Neural progenitor cell (in vitro differentiated cells): Measurements from ENCODE around the gene SPTLC1. TPM values are rescaled to one million over a fixed set of nuclear protein-coding genes. Genes with fewer than 3 reads are reported as not detected.
"Not testable (repeated sequence)": the region's sequence is repeated elsewhere in the genome, so short reads cannot be mapped to it uniquely, and the experiment has no call there.

Source experiments
- DNase-seq: peaks from one replicate; pipeline ENCODE4 v3.0.0-alpha.2; 2016; ENCODE audit warnings: low spot score
- H2AFZ ChIP-seq: fragments of 200-600 bp; sonication (generic); replicated peaks from 2 replicates; pipeline ENCODE4 v1.6.1; 2016; ENCODE audit warnings: antibody characterized with exemption
- H3F3A ChIP-seq: fragments of 200-600 bp; sonication (generic); 2 replicates; pipeline ENCODE4 v1.6.1; 2016; ENCODE audit warnings: antibody characterized with exemption, low read depth
- H3K27ac ChIP-seq: fragments of 200-600 bp; sonication (generic); 2 replicates; pipeline ENCODE4 v1.5.1; 2016; ENCODE audit warnings: mild to moderate bottlenecking
- H3K27me3 ChIP-seq: fragments of 200-600 bp; sonication (generic); 2 replicates; pipeline ENCODE4 v1.6.1; 2016; ENCODE audit warnings: mild to moderate bottlenecking, moderate library complexity
- H3K36me3 ChIP-seq: fragments of 200-600 bp; sonication (generic); 2 replicates; pipeline ENCODE4 v1.5.1; 2016
- H3K4me1 ChIP-seq: fragments of 200-600 bp; sonication (generic); 2 replicates; pipeline ENCODE4 v1.6.1; 2016; ENCODE audit warnings: mixed run types
- H3K4me2 ChIP-seq: fragments of 200-600 bp; sonication (generic); 2 replicates; pipeline ENCODE4 v1.6.1; 2016
- H3K4me3 ChIP-seq: fragments of 200-600 bp; sonication (generic); 2 replicates; pipeline ENCODE4 v1.5.1; 2016
- H3K79me2 ChIP-seq: fragments of 200-600 bp; sonication (generic); 2 replicates; pipeline ENCODE4 v1.6.1; 2016; ENCODE audit warnings: low read depth
- H3K9ac ChIP-seq: fragments of 200-600 bp; sonication (generic); 2 replicates; pipeline ENCODE4 v1.6.1; 2016
- H3K9me3 ChIP-seq: fragments of 200-600 bp; sonication (generic); 2 replicates; pipeline ENCODE4 v1.5.1; 2016; ENCODE audit warnings: low read depth
- H4K20me1 ChIP-seq: fragments of 200-600 bp; sonication (generic); 2 replicates; pipeline ENCODE4 v1.6.1; 2016; ENCODE audit warnings: low read depth
- H3K27ac Mint-ChIP-seq: 3 replicates; pipeline ENCODE4 v1.8.0; 2021; ENCODE audit warnings: mixed read lengths
- H3K27me3 Mint-ChIP-seq: 2 replicates; pipeline ENCODE4 v1.8.0; 2022; ENCODE audit warnings: low read depth, mild to moderate bottlenecking, inconsistent platforms, moderate library complexity, mixed read lengths; ENCODE audit not compliant: insufficient read depth
- H3K36me3 Mint-ChIP-seq: 3 replicates; pipeline ENCODE4 v1.8.0; 2021; ENCODE audit warnings: mixed read lengths
- H3K4me1 Mint-ChIP-seq: 3 replicates; pipeline ENCODE4 v1.8.0; 2021; ENCODE audit warnings: mixed read lengths
- H3K4me3 Mint-ChIP-seq: 3 replicates; pipeline ENCODE4 v1.8.0; 2021; ENCODE audit warnings: mild to moderate bottlenecking, moderate library complexity, mixed read lengths
- H3K9me3 Mint-ChIP-seq: 3 replicates; pipeline ENCODE4 v1.8.0; 2020; ENCODE audit warnings: mixed read lengths
- CTCF ChIP-seq: fragments of 200-600 bp; sonication (generic); IDR thresholded peaks from 2 replicates; pipeline ENCODE4 v1.5.1; 2017; ENCODE audit warnings: antibody characterized with exemption, mild to moderate bottlenecking
- EZH2 ChIP-seq: fragments of 200-600 bp; sonication (generic); IDR thresholded peaks from 2 replicates; pipeline ENCODE4 v1.6.1; 2017; ENCODE audit warnings: antibody characterized with exemption, mild to moderate bottlenecking, moderate library complexity
- EZH2phosphoT487 ChIP-seq: fragments of 200-600 bp; sonication (generic); IDR thresholded peaks from 2 replicates; pipeline ENCODE4 v1.6.1; 2017; ENCODE audit warnings: antibody characterized with exemption
- total RNA-seq: library from RNA; depleted of rRNA; stranded (reverse); fragments of >200 nt; gene quantifications from 2 replicates; pipeline ENCODE4 v1.2.3, GENCODE V29; 2015; ENCODE audit warnings: low replicate concordance

SPTLC1 gene
- total RNA-seq, 1 donor from 2014 or later = 119 TPM

GRCh38 chr9:92003308-92004044 lies 111.7 kb downstream of the SPTLC1 start:
- H3K27me3 Mint-ChIP-seq = no peaks in the 10 kb centered on the region
- no peak overlapping the region for H3K4me3 ChIP-seq

GRCh38 chr9:92001948-92002347 lies 113.3 kb downstream of the SPTLC1 start:
- not testable (repeated sequence) for H3K36me3 ChIP-seq, H3K27ac Mint-ChIP-seq, H3K27me3 ChIP-seq, H3K4me3 ChIP-seq, H3K4me2 ChIP-seq, H3K9ac ChIP-seq, H3K9me3 ChIP-seq, H3K9me3 Mint-ChIP-seq, H3F3A ChIP-seq, H3K36me3 Mint-ChIP-seq, H3K27me3 Mint-ChIP-seq, H3K4me1 Mint-ChIP-seq, H4K20me1 ChIP-seq, DNase-seq, H3K4me3 Mint-ChIP-seq, H3K27ac ChIP-seq, H3K4me1 ChIP-seq, H3K79me2 ChIP-seq, H2AFZ ChIP-seq

More at GRCh38 chr9:92003308-92004044, 111.7 kb downstream of the SPTLC1 start:
- no peak for TF ChIP-seq EZH2phosphoT487
- no peak for TF ChIP-seq EZH2
- TF ChIP-seq CTCF = no peak
- Histone ChIP-seq H2AFZ (peak overlapping the region; percentile 50), H3K9ac (no peak overlapping the region), H3K4me1 (no peaks in the 10 kb centered on the region), H3K9me3 (no peaks in the 10 kb centered on the region), H4K20me1 (no peaks in the 10 kb centered on the region), H3K4me2 (no peak overlapping the region), H3K36me3 (no peaks in the 10 kb centered on the region), H3K27ac (no peak overlapping the region), H3K79me2 (no peaks in the 10 kb centered on the region), H3K27me3 (no peaks in the 10 kb centered on the region), H3F3A (no peaks in the 10 kb centered on the region)
- peaks cover 2% of the 10 kb centered on the region for H3K9me3 Mint-ChIP-seq
- DNase-seq = no peak
- H3K27ac Mint-ChIP-seq = peak overlapping the region; percentile 90
- H3K4me1 Mint-ChIP-seq = peaks cover 7% of the 10 kb centered on the region
- H3K36me3 Mint-ChIP-seq = no peaks in the 10 kb centered on the region
- no peak overlapping the region for H3K4me3 Mint-ChIP-seq

GRCh38 chr9:92001244-92001643 lies 114.0 kb downstream of the SPTLC1 start:
- H3K27me3 ChIP-seq = no peaks in the 10 kb centered on the region
- Mint-ChIP-seq H3K27ac (no peak overlapping the region), H3K4me3 (no peak overlapping the region), H3K27me3 (no peaks in the 10 kb centered on the region), H3K4me1 (peaks cover 4% of the 10 kb centered on the region), H3K9me3 (peaks cover 2% of the 10 kb centered on the region), H3K36me3 (no peaks in the 10 kb centered on the region)
- no peak overlapping the region for H3K9ac ChIP-seq
- H3K4me2 ChIP-seq = no peak overlapping the region
- H3K9me3 ChIP-seq = no peaks in the 10 kb centered on the region
- H3K4me1 ChIP-seq = no peaks in the 10 kb centered on the region
- H3K4me3 ChIP-seq = no peak overlapping the region
- no peak for TF ChIP-seq EZH2
- no peak overlapping the region for H3K27ac ChIP-seq
- H3K36me3 ChIP-seq = no peaks in the 10 kb centered on the region
- H4K20me1 ChIP-seq = no peaks in the 10 kb centered on the region
- no peaks in the 10 kb centered on the region for H3F3A ChIP-seq
- DNase-seq = no peak
- H2AFZ ChIP-seq = no peak overlapping the region
- no peaks in the 10 kb centered on the region for H3K79me2 ChIP-seq

GRCh38 chr9:91995000-91995655 lies 120.1 kb downstream of the SPTLC1 start:
- no peaks in the 10 kb centered on the region for H3K79me2 ChIP-seq
- no peak overlapping the region for H3K27ac ChIP-seq
- H3K27me3 ChIP-seq = no peaks in the 10 kb centered on the region
- H3K4me3 ChIP-seq = no peak overlapping the region
- no peaks in the 10 kb centered on the region for H4K20me1 ChIP-seq
- no peak overlapping the region for H3K4me3 Mint-ChIP-seq
- DNase-seq = no peak
- H3K36me3 Mint-ChIP-seq = no peaks in the 10 kb centered on the region
- H3K4me1 Mint-ChIP-seq = peaks cover 10% of the 10 kb centered on the region
- TF ChIP-seq CTCF = no peak
- TF ChIP-seq EZH2 = no peak
- no peak for TF ChIP-seq EZH2phosphoT487
- no peak overlapping the region for H3K27ac Mint-ChIP-seq
- peak overlapping the region; percentile 31 for H2AFZ ChIP-seq
- H3K9me3 ChIP-seq = no peaks in the 10 kb centered on the region
- no peak overlapping the region for H3K9ac ChIP-seq
- no peak overlapping the region for H3K4me2 ChIP-seq
- no peaks in the 10 kb centered on the region for H3K36me3 ChIP-seq
- H3F3A ChIP-seq = no peaks in the 10 kb centered on the region
- peaks cover 1% of the 10 kb centered on the region for H3K9me3 Mint-ChIP-seq
- H3K4me1 ChIP-seq = no peaks in the 10 kb centered on the region
- peaks cover 2% of the 10 kb centered on the region for H3K27me3 Mint-ChIP-seq
